Testis (tissue), 2 donors: Measurements from ENCODE around the gene PSMC1.

Experiments used
- CTCF ChIP-seq, 3 experiments: fragments of 450-650 bp in 2 of 3; fragments of 200-600 bp in 1 of 3; sonication (generic) in 1 of 3; IDR thresholded peaks; one replicate each; pipeline ENCODE4 v1.5.1; 2016 to 2019; ENCODE audit warnings: antibody characterized with exemption in 3 of 3, mild to moderate bottlenecking in 2 of 3, moderate library complexity in 1 of 3
- POLR2A ChIP-seq: fragments of 450-650 bp; IDR thresholded peaks from one replicate; pipeline ENCODE4 v1.6.1; 2017; ENCODE audit warnings: antibody characterized with exemption, mild to moderate bottlenecking, moderate library complexity

- TF ChIP-seq CTCF (IDR thresholded peaks at IDR 0.05) (no peak), POLR2A (no peak)
Measured at GRCh38 chr14:90281261-90281660, 24.9 kb downstream of the PSMC1 start.
